Cardiac muscle cell (in vitro differentiated cells and primary cell): ENCODE data around the gene HIVEP2. TPM values are rescaled to one million over a fixed set of nuclear protein-coding genes. Genes with fewer than 3 reads are reported as not detected.

Source experiments
- DNase-seq, 2 donors: peaks; one replicate each; pipeline versions ENCODE4 v3.0.0 to v3.0.0-alpha.2; 2010 to 2017; ENCODE audit warnings: low read depth in 1 of 2, low spot score in 1 of 2
- H3K27ac ChIP-seq: fragments of 200-600 bp; sonication (generic); 2 replicates; pipeline ENCODE4 v1.5.1; 2016
- H3K27me3 ChIP-seq: fragments of 200-600 bp; sonication (generic); 2 replicates; pipeline ENCODE4 v1.6.0; 2016; ENCODE audit warnings: control low read depth
- H3K36me3 ChIP-seq: fragments of 200-600 bp; sonication (generic); 2 replicates; pipeline ENCODE4 v1.5.1; 2016; ENCODE audit warnings: control low read depth
- H3K4me1 ChIP-seq: fragments of 200-600 bp; sonication (generic); 2 replicates; pipeline ENCODE4 v1.8.1; 2017; ENCODE audit warnings: low read depth, mild to moderate bottlenecking, mixed run types
- H3K4me3 ChIP-seq: fragments of 200-600 bp; sonication (generic); 2 replicates; pipeline ENCODE4 v1.5.1; 2016; ENCODE audit warnings: mild to moderate bottlenecking
- H3K9me3 ChIP-seq: fragments of 200-600 bp; sonication (generic); 2 replicates; pipeline ENCODE4 v1.5.1; 2017; ENCODE audit warnings: low read depth, mild to moderate bottlenecking, control low read depth
- CTCF ChIP-seq: IDR thresholded peaks from 2 replicates; pipeline ENCODE4 v1.5.1; 2012; ENCODE audit warnings: low read depth, mild to moderate bottlenecking, low read length
- polyA plus RNA-seq: library from polyadenylated mRNA; unstranded; fragments of >200 nt; fragmentation: Nextera tagmentation; extraction: Ambion mirVana; gene quantifications from 2 replicates; pipeline ENCODE4 v1.2.1, GENCODE V29; 2016
- total RNA-seq: library from RNA; depleted of rRNA; stranded (reverse); fragments of >200 nt; gene quantifications from 2 replicates; pipeline ENCODE4 v1.2.3, GENCODE V29; 2016

The HIVEP2 gene
- total and polyA plus RNA-seq, 2 experiments from 2014 or later, result 3.6 to 18.0 TPM

- Histone ChIP-seq H3K4me3 (no peak overlapping the region), H3K4me1 (no peaks in the 10 kb centered on the region), H3K9me3 (no peaks in the 10 kb centered on the region), H3K36me3 (no peaks in the 10 kb centered on the region), H3K27ac (no peak overlapping the region), H3K27me3 (no peaks in the 10 kb centered on the region)
- TF ChIP-seq CTCF, result no peak
- no peak for DNase-seq
Measured at GRCh38 chr6:142722841-142723240, 222.1 kb downstream of the HIVEP2 start.

GRCh38 chr6:142722012-142722411, 223.0 kb downstream of the HIVEP2 start:
- Histone ChIP-seq H3K36me3 (no peaks in the 10 kb centered on the region), H3K27ac (no peak overlapping the region), H3K4me1 (no peaks in the 10 kb centered on the region), H3K4me3 (no peak overlapping the region), H3K27me3 (no peaks in the 10 kb centered on the region), H3K9me3 (no peaks in the 10 kb centered on the region)
- TF ChIP-seq CTCF, result no peak
- DNase-seq, result no peak

GRCh38 chr6:142721215-142721920, 223.6 kb downstream of the HIVEP2 start:
- no peak for DNase-seq
- Histone ChIP-seq H3K36me3 (no peaks in the 10 kb centered on the region), H3K27ac (no peak overlapping the region), H3K27me3 (no peaks in the 10 kb centered on the region), H3K4me3 (no peak overlapping the region), H3K4me1 (no peaks in the 10 kb centered on the region), H3K9me3 (no peaks in the 10 kb centered on the region)
- no peak for TF ChIP-seq CTCF

- H3K27me3 ChIP-seq, result no peaks in the 10 kb centered on the region
- H3K9me3 ChIP-seq, result no peaks in the 10 kb centered on the region
- no peaks in the 10 kb centered on the region for H3K36me3 ChIP-seq
- TF ChIP-seq CTCF, result no peak
- H3K27ac ChIP-seq, result no peak overlapping the region
- DNase-seq, result no peak
- peaks cover 9% of the 10 kb centered on the region for H3K4me1 ChIP-seq
- H3K4me3 ChIP-seq, result no peak overlapping the region
Measured at GRCh38 chr6:142718667-142719191, 226.2 kb downstream of the HIVEP2 start.

- TF ChIP-seq CTCF, result no peak
- DNase-seq, result no peak
Measured at GRCh38 chr6:142716097-142716496, 228.9 kb downstream of the HIVEP2 start.

More at GRCh38 chr6:142716097-142716496, 228.9 kb downstream of the HIVEP2 start:
- Histone ChIP-seq H3K27me3 (no peaks in the 10 kb centered on the region), H3K27ac (no peak overlapping the region), H3K9me3 (no peaks in the 10 kb centered on the region), H3K4me1 (peaks cover 9% of the 10 kb centered on the region), H3K36me3 (no peaks in the 10 kb centered on the region), H3K4me3 (no peak overlapping the region)
